AG08395 (cell line): Measurements from ENCODE around the gene STKLD1.
"Not testable (repeated sequence)": the region's sequence is repeated elsewhere in the genome, so short reads cannot be mapped to it uniquely, and the experiment has no call there.

Experiments
- DNase-seq: peaks from one replicate; pipeline ENCODE4 v3.0.0; 2012; ENCODE audit warnings: mixed read lengths, low spot score

Gene STKLD1

DNA sequence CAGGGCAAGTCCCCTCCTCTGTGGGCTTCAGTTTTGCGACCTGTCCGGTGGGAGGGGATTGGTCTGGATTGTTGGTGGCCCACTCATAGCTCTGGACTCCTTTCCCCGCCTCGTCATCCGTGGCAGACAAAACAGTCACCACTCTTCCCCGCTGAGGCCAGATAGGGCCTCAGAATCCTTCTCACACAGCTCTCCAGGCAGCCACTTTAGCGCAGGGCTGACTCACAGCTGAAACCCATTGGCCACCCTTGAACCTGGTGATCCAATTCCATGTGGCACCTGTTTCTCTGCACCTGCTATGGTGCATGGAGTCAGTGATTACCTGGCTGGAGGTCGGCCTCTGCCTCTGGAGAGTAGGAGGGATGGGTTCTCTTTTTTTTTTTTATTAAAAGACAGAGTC, 67.8 kb downstream of the STKLD1 start:
- DNase-seq: no peak

DNA sequence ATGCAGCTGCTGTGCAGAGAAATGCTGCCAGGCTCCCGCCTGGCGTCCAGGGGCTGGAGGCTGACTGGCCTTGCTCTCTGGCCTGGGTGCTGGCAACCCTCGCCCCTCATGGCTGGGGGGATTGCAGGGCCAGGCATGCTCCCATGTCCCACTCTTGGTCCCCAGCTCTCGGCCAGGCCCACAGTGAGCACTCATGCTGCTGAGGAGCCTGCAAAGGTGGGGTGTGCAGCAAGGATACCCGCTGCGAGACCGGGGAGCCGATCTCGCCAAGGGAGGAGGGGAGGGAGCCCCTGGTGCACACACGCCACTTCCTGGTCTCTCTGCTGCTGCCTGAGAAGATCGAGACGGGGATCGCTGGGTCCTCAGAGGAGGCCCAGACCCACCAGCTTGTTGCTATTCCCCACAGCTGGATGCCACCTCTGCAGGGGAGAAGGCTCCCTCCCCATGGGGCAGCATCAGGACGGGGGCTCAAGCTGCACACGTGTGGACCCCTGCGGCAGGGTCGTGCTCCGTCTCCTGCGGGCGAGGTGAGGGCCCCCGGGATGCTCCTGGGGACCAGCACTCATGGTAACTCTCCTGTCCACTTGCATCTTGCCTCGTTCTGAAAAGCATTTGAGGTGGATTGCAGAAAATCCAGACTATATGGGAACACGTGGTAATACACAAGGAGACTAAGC, 69.3 kb downstream of the STKLD1 start:
- no peak for DNase-seq

DNA sequence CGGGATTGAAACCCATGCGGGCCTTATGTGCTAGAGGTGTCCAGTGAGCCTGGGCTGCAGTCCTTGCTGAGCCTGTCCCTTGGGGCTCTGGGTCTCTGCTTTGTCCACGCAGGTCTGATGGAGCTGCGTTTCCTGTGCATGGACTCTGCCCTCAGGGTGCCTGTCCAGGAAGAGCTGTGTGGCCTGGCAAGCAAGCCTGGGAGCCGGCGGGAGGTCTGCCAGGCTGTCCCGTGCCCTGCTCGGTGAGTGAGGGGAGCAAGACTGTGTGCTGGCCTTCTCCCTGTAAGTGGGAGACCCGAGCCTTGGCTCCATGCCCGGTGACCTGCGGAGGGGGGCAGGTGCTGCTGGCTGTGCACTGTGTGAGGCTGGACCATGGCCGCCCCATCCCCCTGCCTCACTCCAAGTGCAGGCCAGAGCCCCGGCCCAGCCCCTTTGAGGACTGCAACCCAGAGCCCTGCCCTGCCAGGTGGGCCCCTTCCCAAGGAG, 72.4 kb downstream of the STKLD1 start:
- DNase-seq: no peak

DNA sequence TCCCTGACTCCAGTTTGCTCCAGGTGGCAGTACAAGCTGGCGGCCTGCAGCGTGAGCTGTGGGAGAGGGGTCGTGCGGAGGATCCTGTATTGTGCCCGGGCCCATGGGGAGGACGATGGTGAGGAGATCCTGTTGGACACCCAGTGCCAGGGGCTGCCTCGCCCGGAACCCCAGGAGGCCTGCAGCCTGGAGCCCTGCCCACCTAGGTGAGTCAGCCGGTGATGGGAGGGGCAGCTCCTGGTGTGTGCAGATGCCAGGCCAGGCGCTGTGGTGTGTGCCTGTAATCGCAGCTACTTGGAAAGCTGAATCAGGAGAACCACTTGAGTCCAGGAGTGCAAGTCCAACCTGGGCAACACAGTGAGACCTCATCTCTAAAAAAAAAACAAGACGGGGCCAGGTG, 73.6 kb downstream of the STKLD1 start:
- DNase-seq: no peak

DNA sequence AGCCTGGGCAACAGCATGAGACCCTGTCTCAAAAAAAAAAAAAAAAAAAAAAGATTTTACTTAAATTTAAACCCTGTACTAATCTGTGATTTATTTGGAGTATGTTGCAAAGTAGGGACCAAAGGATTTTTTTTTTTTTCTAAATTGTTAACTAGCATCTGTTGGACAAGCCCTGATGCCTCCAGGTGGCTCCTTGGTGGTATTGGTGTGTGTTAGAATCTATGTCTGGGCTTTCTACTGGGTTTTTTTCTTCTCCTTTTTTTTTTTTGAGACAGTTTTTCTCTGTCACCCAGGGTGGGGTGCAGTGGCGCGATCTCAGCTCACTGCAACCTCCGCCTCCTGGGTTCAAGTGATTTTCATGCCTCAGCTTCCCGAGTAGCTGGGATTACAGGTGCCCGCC, 75.7 kb downstream of the STKLD1 start:
- not testable (repeated sequence) for DNase-seq

DNA sequence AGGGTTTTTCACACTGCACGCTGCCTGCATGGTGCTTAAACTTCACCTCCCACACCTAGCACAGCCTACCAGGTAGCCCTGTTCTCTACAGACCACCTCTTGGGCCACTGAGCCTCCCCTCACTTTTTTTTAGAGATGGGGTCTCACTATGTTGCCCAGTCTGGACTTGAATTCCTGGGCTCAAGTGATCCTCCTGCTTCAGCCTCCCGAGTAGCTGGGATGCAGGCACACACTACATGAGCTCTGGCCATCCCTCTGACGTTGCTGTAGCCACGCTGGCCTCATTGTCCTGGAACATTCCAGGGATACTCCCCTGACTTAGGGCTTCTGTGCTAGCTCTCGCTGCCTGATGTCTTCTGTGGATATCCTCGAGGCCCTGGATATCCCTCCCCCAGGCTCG, 76.4 kb downstream of the STKLD1 start:
- no peak for DNase-seq

DNA sequence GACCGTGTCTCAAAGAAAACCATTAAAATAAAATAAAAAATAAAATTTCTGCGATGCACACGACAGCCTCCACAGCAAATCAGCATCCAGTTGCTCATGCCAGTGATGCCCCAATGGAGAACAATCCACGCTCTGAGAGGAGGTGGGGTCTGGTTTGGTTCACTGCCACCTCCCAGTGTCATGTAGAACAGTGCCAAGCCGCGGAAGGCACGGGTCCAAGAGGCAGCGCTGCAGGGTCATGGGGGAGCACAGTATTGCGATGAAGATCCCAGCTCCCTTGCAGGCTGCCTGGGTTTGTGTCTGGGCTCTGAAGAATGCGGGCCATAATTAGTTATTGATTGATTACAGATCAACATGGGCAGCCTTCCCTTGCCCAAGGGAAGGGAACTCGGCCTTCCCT, 77.5 kb downstream of the STKLD1 start:
- no peak for DNase-seq

DNA sequence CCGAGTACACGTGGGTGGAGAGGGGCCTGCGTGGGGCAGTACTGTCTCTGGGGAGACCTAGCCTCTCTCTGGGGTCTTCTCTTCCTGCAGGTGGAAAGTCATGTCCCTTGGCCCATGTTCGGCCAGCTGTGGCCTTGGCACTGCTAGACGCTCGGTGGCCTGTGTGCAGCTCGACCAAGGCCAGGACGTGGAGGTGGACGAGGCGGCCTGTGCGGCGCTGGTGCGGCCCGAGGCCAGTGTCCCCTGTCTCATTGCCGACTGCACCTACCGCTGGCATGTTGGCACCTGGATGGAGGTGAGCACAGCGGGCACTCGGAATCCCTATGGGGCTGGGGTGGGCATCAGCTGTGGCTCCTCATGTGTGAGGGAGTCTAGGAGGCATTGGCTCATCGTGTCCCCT, 78.2 kb downstream of the STKLD1 start:
- no peak for DNase-seq

DNA sequence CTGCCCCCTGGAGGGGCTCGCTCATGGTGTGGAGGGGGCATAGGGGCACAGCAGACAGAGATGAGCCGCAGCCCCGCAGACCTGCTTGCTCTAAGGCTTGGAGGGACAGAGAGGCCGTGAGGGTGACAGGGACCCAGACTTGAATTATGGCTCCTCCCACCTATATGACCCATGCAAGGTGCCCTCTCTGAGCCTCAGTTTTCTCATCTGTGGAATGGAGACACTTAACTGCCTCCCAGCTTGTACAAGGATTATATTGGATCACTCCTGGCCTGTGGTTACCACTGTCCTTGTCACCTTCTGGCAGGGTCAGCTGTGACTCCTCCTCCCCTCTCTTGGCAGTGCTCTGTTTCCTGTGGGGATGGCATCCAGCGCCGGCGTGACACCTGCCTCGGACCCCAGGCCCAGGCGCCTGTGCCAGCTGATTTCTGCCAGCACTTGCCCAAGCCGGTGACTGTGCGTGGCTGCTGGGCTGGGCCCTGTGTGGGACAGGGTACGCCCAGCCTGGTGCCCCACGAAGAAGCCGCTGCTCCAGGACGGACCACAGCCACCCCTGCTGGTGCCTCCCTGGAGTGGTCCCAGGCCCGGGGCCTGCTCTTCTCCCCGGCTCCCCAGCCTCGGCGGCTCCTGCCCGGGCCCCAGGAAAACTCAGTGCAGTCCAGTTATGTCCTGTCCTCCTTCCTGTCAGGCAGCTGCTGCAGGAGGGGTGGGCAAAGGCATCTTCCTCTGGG, 78.9 kb downstream of the STKLD1 start:
- DNase-seq: no peak
